Lower lobe of right lung (tissue), 2 donors: ENCODE data around the gene RUNX1. TPM values are rescaled to one million over a fixed set of nuclear protein-coding genes. Genes with fewer than 3 reads are reported as not detected.

ENCODE experiments used
- ATAC-seq, 2 donors: fragments of 200-7000 bp; cut with Tn5 transposase; one replicate each; pipeline ENCODE4 v1.9.1; 2020 to 2022; ENCODE audit warnings: mild to moderate bottlenecking in 2 of 2, moderate library complexity in 2 of 2
- DNase-seq: peaks from one replicate; pipeline ENCODE4 v3.0.0-alpha.2; 2020
- H3K27ac ChIP-seq: fragments of 200-600 bp; one replicate; pipeline ENCODE4 v1.8.0; 2022
- H3K27me3 ChIP-seq: fragments of 200-600 bp; one replicate; pipeline ENCODE4 v1.8.0; 2022; ENCODE audit warnings: low read depth
- H3K36me3 ChIP-seq: fragments of 200-600 bp; one replicate; pipeline ENCODE4 v1.8.0; 2022; ENCODE audit warnings: mild to moderate bottlenecking
- H3K4me1 ChIP-seq: fragments of 200-600 bp; one replicate; pipeline ENCODE4 v1.8.0; 2022
- H3K4me3 ChIP-seq: fragments of 200-600 bp; one replicate; pipeline ENCODE4 v1.8.0; 2022; ENCODE audit warnings: mild to moderate bottlenecking
- H3K9me3 ChIP-seq: fragments of 200-600 bp; one replicate; pipeline ENCODE4 v1.8.0; 2022
- CTCF ChIP-seq: fragments of 200-600 bp; IDR thresholded peaks from one replicate; pipeline ENCODE4 v1.8.0; 2022; ENCODE audit warnings: antibody characterized with exemption, mild to moderate bottlenecking
- intact Hi-C: fragments of 100-400 bp; cut with DNase I; formaldehyde crosslinking; loops from one replicate; pipeline ENCODE4 v1.11.0; 2022
- total RNA-seq: library from RNA; stranded (reverse); fragmentation: NEBNext Ultra II Directional; extraction: Animal tissue kit (Norgen Biotek cat#: 25700); gene quantifications from one replicate; pipeline ENCODE4 v1.2.1, GENCODE V29; 2021
- donor health status: DM: no; HTN: yes; CAD: no; lungs with severe emphysema.

The RUNX1 gene
- total RNA-seq, 1 donor from 2014 or later = 110 TPM

GRCh38 chr21:34921151-34921550, 128.0 kb downstream of the RUNX1 start:
- no peaks in the 10 kb centered on the region for H3K36me3 ChIP-seq
- no peaks in the 10 kb centered on the region for H3K27me3 ChIP-seq
- no peak for TF ChIP-seq CTCF
- intact Hi-C loops = no loop called here
- no peak overlapping the region for H3K4me3 ChIP-seq
- H3K9me3 ChIP-seq = no peaks in the 10 kb centered on the region
- H3K4me1 ChIP-seq = peaks cover 1% of the 10 kb centered on the region
- no peak for DNase-seq
- H3K27ac ChIP-seq = no peak overlapping the region
- ATAC-seq = no peak

GRCh38 chr21:34919406-34919805, 129.7 kb downstream of the RUNX1 start:
- intact Hi-C loops = no loop called here

GRCh38 chr21:34916446-34916845, 132.7 kb downstream of the RUNX1 start:
- TF ChIP-seq CTCF = no peak
- ATAC-seq = no peak
- DNase-seq = no peak

More at GRCh38 chr21:34919406-34919805, 129.7 kb downstream of the RUNX1 start:
- Histone ChIP-seq H3K9me3 (no peaks in the 10 kb centered on the region), H3K36me3 (no peaks in the 10 kb centered on the region), H3K4me1 (peaks cover 5% of the 10 kb centered on the region), H3K4me3 (no peak overlapping the region), H3K27ac (no peak overlapping the region), H3K27me3 (no peaks in the 10 kb centered on the region)
- no peak for DNase-seq
- TF ChIP-seq CTCF = no peak
- no peak for ATAC-seq

GRCh38 chr21:34915364-34915841, 133.7 kb downstream of the RUNX1 start:
- TF ChIP-seq CTCF = no peak
- H3K4me1 ChIP-seq = peaks cover 21% of the 10 kb centered on the region
- ATAC-seq = no peak
- no peaks in the 10 kb centered on the region for H3K27me3 ChIP-seq
- no peaks in the 10 kb centered on the region for H3K9me3 ChIP-seq
- no peak overlapping the region for H3K27ac ChIP-seq
- intact Hi-C loops = no loop called here
- no peaks in the 10 kb centered on the region for H3K36me3 ChIP-seq
- H3K4me3 ChIP-seq = no peak overlapping the region
- DNase-seq = no peak

More at GRCh38 chr21:34916446-34916845, 132.7 kb downstream of the RUNX1 start:
- intact Hi-C loops = no loop called here
- H3K9me3 ChIP-seq = no peaks in the 10 kb centered on the region
- peaks cover 12% of the 10 kb centered on the region for H3K4me1 ChIP-seq
- no peaks in the 10 kb centered on the region for H3K27me3 ChIP-seq
- no peak overlapping the region for H3K4me3 ChIP-seq
- H3K36me3 ChIP-seq = no peaks in the 10 kb centered on the region
- no peak overlapping the region for H3K27ac ChIP-seq

GRCh38 chr21:34914239-34914638, 134.9 kb downstream of the RUNX1 start:
- TF ChIP-seq CTCF = no peak
- Histone ChIP-seq H3K27ac (no peak overlapping the region), H3K9me3 (no peaks in the 10 kb centered on the region), H3K36me3 (no peaks in the 10 kb centered on the region), H3K4me1 (peaks cover 32% of the 10 kb centered on the region), H3K27me3 (no peaks in the 10 kb centered on the region), H3K4me3 (no peak overlapping the region)
- DNase-seq (no peak), ATAC-seq (peak; percentile 12 to 23)
- intact Hi-C loops = no loop called here

- intact Hi-C loops = no loop called here
- ATAC-seq = no peak
- Histone ChIP-seq H3K27ac (no peak overlapping the region), H3K36me3 (no peaks in the 10 kb centered on the region), H3K4me1 (peaks cover 37% of the 10 kb centered on the region), H3K9me3 (no peaks in the 10 kb centered on the region), H3K27me3 (no peaks in the 10 kb centered on the region), H3K4me3 (no peak overlapping the region)
- DNase-seq = no peak
- no peak for TF ChIP-seq CTCF
These were observed 135.3 kb downstream of the RUNX1 start for GRCh38 chr21:34913811-34914210.
